Right atrium auricular region (tissue), 2 donors: ENCODE results near the gene CAMK2B. TPM values are rescaled to one million over a fixed set of nuclear protein-coding genes. Genes with fewer than 3 reads are reported as not detected.

ENCODE experiments used
- DNase-seq: peaks from one replicate; pipeline ENCODE4 v3.0.0-alpha.2; 2019; ENCODE audit warnings: low spot score
- H3K27ac ChIP-seq, 2 donors: fragments of 200-600 bp; sonication (generic); 1 replicate in 1 of 2; 2 replicates in 1 of 2; pipeline ENCODE4 v1.5.1; 2016 to 2019
- H3K27me3 ChIP-seq, 2 donors: fragments of 200-600 bp; sonication (generic); one replicate each; pipeline versions ENCODE4 v1.5.1 to v1.6.0; 2017 to 2019
- H3K36me3 ChIP-seq: fragments of 200-600 bp; sonication (generic); one replicate; pipeline ENCODE4 v1.5.1; 2016
- H3K4me1 ChIP-seq, 2 donors: fragments of 200-600 bp; sonication (generic); one replicate each; pipeline versions ENCODE4 v1.5.1 to v1.6.0; 2017 to 2019
- H3K4me3 ChIP-seq, 2 donors: fragments of 200-600 bp; sonication (generic); 1 replicate in 1 of 2; 2 replicates in 1 of 2; pipeline ENCODE4 v1.5.1; 2017 to 2019; ENCODE audit warnings: mild to moderate bottlenecking in 1 of 2, moderate library complexity in 1 of 2
- H3K9me3 ChIP-seq, 2 donors: fragments of 200-600 bp; sonication (generic); one replicate each; pipeline ENCODE4 v1.5.1; 2019
- CTCF ChIP-seq, 2 donors: fragments of 200-600 bp; sonication (generic); IDR thresholded peaks; one replicate each; pipeline ENCODE4 v1.5.1; 2019; ENCODE audit warnings: antibody characterized with exemption in 2 of 2
- total RNA-seq, 2 donors: library from RNA; depleted of rRNA; stranded (reverse); fragments of >200 nt; gene quantifications; one replicate each; pipeline ENCODE4 v1.1.0, GENCODE V29; 2016

CAMK2B gene
- total RNA-seq, 2 donors from 2014 or later = 79.9 to 84.7 TPM

GRCh38 chr7:44194069-44194468, 131.3 kb downstream of the CAMK2B start:
- H3K4me3 ChIP-seq = no peak overlapping the region
- no peaks in the 10 kb centered on the region for H3K4me1 ChIP-seq
- no peaks in the 10 kb centered on the region for H3K9me3 ChIP-seq
- no peak for DNase-seq
- H3K27ac ChIP-seq = no peak overlapping the region
- H3K27me3 ChIP-seq = no peaks in the 10 kb centered on the region
- no peaks in the 10 kb centered on the region for H3K36me3 ChIP-seq
- TF ChIP-seq CTCF (IDR thresholded peaks at IDR 0.05) = no peak

GRCh38 chr7:44193011-44193802, 132.2 kb downstream of the CAMK2B start:
- no peak overlapping the region for H3K27ac ChIP-seq
- H3K4me3 ChIP-seq = no peak overlapping the region
- H3K9me3 ChIP-seq = no peaks in the 10 kb centered on the region
- no peaks in the 10 kb centered on the region for H3K27me3 ChIP-seq
- TF ChIP-seq CTCF (IDR thresholded peaks at IDR 0.05) = no peak
- no peaks in the 10 kb centered on the region for H3K36me3 ChIP-seq
- H3K4me1 ChIP-seq = no peaks in the 10 kb centered on the region
- DNase-seq = no peak

GRCh38 chr7:44191171-44191570, 134.2 kb downstream of the CAMK2B start:
- Histone ChIP-seq H3K4me1 (no peaks in the 10 kb centered on the region), H3K9me3 (no peaks in the 10 kb centered on the region), H3K27me3 (no peaks in the 10 kb centered on the region), H3K4me3 (no peak overlapping the region), H3K27ac (no peak overlapping the region), H3K36me3 (no peaks in the 10 kb centered on the region)
- TF ChIP-seq CTCF (IDR thresholded peaks at IDR 0.05) = no peak
- DNase-seq = no peak

GRCh38 chr7:44189993-44190872, 135.2 kb downstream of the CAMK2B start:
- Histone ChIP-seq H3K4me1 (no peaks in the 10 kb centered on the region), H3K27ac (no peak overlapping the region), H3K9me3 (no peaks in the 10 kb centered on the region), H3K36me3 (no peaks in the 10 kb centered on the region), H3K27me3 (no peaks in the 10 kb centered on the region), H3K4me3 (no peak overlapping the region)
- DNase-seq = no peak
- TF ChIP-seq CTCF (IDR thresholded peaks at IDR 0.05) = no peak

- no peak for TF ChIP-seq CTCF (IDR thresholded peaks at IDR 0.05)
Measured at GRCh38 chr7:44189286-44189992, 136.0 kb downstream of the CAMK2B start, which contains the start of gene GCK. Gene GCK (minus strand): TSS chr7:44189439. CDS start chr7:44188953, 486 bp downstream.

More at GRCh38 chr7:44189286-44189992, 136.0 kb downstream of the CAMK2B start, which contains the start of gene GCK:
- DNase-seq = no peak
- Histone ChIP-seq H3K27me3 (no peaks in the 10 kb centered on the region), H3K36me3 (no peaks in the 10 kb centered on the region), H3K27ac (no peak within 1 kb of the TSS), H3K9me3 (no peaks in the 10 kb centered on the region), H3K4me1 (no peaks in the 10 kb centered on the region), H3K4me3 (no peak within 1 kb of the TSS)
